Loucy (cell line): ENCODE data around the gene ZNF581.

ENCODE experiments used
- EZH2phosphoT487 ChIP-seq: fragments of 200-600 bp; IDR thresholded peaks from 2 replicates; pipeline ENCODE4 v1.6.1; 2018; ENCODE audit warnings: antibody characterized with exemption, mild to moderate bottlenecking, moderate library complexity, borderline replicate concordance
- TF ChIP-seq, protein P1 (sequence below): fragments of 200-600 bp; sonication (generic); conservative IDR thresholded peaks from 2 replicates; pipeline ENCODE4 v1.5.1; 2014; ENCODE audit warnings: mild to moderate bottlenecking, antibody characterized with exemption, low read length

DNA sequence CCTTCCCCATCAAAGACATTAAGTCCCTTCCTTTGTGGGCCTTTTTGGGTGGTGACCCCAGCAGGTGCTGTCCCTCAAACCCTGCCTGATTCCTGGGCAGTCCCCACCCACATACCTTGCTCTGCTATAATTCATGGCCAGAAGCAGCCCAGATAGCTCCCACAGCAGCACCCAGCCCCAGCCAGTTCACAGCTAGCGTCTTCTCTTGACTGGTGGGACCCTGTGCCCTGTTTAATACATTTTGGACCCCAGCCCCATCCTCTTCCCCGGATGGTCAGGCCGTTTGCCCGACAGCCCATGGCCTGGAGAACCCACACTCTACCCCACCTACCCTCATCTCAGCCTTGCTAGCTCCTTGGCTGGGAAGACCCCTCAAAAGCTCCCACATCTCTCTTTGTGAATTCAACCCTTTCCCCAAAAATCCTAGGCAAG is 6.7 kb downstream of the ZNF581 start:
- TF ChIP-seq, protein P1, sequence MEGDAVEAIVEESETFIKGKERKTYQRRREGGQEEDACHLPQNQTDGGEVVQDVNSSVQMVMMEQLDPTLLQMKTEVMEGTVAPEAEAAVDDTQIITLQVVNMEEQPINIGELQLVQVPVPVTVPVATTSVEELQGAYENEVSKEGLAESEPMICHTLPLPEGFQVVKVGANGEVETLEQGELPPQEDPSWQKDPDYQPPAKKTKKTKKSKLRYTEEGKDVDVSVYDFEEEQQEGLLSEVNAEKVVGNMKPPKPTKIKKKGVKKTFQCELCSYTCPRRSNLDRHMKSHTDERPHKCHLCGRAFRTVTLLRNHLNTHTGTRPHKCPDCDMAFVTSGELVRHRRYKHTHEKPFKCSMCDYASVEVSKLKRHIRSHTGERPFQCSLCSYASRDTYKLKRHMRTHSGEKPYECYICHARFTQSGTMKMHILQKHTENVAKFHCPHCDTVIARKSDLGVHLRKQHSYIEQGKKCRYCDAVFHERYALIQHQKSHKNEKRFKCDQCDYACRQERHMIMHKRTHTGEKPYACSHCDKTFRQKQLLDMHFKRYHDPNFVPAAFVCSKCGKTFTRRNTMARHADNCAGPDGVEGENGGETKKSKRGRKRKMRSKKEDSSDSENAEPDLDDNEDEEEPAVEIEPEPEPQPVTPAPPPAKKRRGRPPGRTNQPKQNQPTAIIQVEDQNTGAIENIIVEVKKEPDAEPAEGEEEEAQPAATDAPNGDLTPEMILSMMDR = no peak
- TF ChIP-seq EZH2phosphoT487 = no peak
